EL (cell line): ENCODE measurements around the gene DYNLRB1.

Source experiments
- DNase-seq: peaks from one replicate; pipeline ENCODE4 v3.0.0-alpha.2; 2016

DYNLRB1 gene

GRCh38 chr20:34535301-34535840 is 19.1 kb downstream of the DYNLRB1 start:
- DNase-seq: no peak

DNA sequence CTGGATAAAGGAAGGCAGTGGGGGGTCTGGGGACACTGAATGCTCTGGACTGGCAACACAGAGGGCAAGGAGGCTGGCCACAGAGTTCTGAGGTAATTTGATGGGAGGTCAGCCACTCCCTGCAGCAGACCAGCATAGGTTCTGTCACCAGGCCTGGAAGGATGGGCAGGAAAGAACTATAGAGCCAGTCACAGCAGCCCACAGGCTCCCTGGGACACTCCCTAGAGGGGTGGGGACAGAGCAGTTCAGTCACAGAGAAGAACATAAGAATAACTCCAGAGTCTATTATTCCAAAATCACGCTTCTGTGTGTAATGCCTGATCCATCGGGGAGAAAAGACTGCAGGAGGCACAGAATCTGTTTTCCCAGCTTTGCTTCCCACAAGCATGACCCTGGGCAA is 19.6 kb downstream of the DYNLRB1 start:
- no peak for DNase-seq

- no peak for DNase-seq
Observed at GRCh38 chr20:34536798-34537394, 20.7 kb downstream of the DYNLRB1 start.

DNA sequence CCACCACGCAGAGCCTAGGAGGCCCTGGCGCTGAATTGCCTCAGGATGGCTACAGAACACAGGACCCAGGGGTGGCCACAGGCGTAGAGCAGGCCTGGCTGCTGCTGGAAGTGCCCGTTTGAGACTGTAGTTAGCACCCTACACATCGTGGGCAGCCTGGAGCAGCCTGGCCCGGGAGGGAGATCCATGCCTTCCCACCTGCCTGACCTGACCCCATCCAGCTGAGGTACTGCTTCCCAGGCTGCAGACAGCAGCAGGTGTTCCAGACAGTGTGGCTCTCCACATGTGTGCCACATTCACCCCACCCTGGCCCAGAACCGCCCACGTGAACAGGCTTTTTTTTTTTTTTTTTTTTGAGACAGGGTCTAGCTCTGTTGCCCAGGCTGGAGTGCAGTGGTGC is 21.4 kb downstream of the DYNLRB1 start:
- DNase-seq: no peak

- DNase-seq: peak; percentile 49
Observed at GRCh38 chr20:34538671-34539123, 22.5 kb downstream of the DYNLRB1 start.

DNA sequence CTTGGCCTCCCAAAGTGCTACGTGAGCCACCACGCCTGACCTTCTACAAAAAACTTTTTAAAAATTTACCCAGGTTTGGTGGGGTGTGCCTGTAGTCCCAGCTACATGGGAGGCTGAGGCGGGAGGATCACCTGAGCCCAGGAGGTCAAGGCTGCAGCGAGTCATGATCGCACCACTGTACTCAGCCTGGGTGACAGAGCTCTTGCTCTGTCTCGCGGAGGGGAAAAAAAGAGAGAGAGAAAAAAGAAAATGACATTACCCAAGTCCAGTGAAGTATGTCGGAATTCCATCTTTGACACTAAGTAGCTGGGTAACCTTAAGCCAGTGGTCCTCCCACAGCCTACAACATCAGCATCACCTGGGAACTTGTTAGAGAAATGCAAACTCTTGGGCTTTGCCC is 23.5 kb downstream of the DYNLRB1 start:
- no peak for DNase-seq

DNA sequence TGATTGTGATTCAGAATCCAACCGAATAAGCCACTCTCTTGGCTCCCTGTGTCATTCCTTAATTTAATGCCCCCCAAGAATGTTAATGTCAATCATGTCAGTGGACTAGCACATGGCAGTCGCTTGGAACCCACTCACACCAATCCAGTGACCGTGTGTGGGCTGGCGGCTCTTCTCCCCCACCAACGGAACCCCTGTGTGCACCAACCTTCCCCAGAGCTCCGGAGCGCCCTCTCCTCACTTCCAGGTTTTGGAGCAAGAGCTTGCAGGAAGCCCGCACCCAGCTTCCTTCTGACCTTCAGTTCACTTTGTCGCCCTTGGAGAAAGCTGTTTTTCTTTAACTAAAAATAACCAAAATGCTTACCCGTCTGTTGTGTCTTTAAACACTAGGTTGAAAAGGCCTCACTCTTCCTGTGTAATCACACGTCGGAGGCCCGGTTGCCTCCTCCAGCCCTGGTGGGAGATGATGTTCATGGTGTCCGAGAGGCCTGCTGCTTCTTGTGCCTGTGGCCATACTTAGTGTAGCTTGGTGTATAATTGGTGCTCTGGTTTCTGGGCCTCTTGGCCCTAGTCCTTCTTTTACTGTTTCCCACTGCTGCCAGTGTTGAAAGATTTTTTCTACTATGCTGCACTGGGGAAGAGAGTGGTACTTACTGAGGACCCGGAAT is 24.5 kb downstream of the DYNLRB1 start:
- DNase-seq: no peak

GRCh38 chr20:34541264-34541901 is 25.2 kb downstream of the DYNLRB1 start:
- no peak for DNase-seq

DNA sequence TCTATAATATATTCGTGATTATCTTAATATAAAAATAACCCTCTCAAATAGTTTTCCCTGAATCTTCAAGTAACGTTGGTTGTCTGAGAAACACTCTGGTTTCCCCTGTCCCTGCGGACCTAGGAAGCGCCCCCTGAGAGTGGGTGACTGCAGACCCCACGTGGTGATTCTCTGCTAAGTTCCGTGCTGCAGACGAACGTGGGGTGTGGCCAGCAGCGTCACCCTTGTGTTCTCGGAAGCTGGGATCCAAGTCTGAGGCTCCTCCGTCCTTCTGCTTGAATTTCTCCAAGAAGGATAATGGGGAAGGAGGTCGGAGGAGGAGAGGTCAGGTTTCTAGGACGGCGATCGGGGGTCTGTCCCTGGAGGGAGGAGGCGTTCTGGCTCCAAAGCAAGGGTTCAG is 25.7 kb downstream of the DYNLRB1 start:
- DNase-seq: no peak

DNA sequence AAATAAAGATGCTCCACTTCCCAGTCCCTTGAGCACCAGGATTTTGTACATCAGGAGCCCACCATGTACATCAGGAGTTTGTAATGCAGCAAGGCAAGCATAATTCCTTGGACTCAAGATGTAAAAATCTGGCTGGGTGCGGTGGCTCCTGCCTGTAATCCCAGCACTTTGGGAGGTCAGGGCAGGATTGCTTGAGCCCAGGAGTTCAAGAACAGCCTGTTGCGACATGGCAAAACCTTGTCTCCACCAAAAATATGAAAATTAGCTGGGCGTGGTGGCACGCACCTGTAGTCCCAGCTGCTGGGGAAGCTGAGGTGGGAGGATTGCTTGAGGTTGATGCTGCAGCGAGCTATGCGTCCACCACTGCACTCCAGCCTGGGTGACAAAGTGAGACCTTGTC is 26.2 kb downstream of the DYNLRB1 start:
- DNase-seq: no peak

- no peak for DNase-seq
Observed at GRCh38 chr20:34543463-34544056, 27.3 kb downstream of the DYNLRB1 start.

- no peak for DNase-seq
Observed at GRCh38 chr20:34544109-34544796, 28.0 kb downstream of the DYNLRB1 start.

DNA sequence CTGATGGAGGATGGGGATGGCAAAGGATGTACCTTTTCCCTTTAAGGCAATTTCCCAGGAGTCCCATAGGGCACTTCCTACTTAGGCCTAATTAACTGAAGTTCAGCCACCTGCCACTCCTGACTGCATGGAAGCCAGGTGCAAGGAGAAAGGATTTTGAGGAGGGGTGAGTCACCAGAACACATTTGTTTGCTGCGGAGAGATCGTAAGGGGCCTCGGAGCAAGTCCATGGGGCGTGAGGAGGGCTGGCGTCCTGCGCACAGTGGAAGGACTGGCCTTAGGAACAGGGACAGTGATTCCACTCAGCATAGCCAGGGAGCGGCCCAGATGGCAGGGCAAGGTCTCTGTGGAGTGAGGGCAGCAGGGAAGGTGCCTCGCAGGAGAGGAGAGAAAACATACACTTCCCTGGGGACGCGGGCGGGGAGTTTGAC is 30.5 kb downstream of the DYNLRB1 start:
- DNase-seq: no peak

GRCh38 chr20:34547844-34548613 is 31.8 kb downstream of the DYNLRB1 start:
- no peak for DNase-seq

DNA sequence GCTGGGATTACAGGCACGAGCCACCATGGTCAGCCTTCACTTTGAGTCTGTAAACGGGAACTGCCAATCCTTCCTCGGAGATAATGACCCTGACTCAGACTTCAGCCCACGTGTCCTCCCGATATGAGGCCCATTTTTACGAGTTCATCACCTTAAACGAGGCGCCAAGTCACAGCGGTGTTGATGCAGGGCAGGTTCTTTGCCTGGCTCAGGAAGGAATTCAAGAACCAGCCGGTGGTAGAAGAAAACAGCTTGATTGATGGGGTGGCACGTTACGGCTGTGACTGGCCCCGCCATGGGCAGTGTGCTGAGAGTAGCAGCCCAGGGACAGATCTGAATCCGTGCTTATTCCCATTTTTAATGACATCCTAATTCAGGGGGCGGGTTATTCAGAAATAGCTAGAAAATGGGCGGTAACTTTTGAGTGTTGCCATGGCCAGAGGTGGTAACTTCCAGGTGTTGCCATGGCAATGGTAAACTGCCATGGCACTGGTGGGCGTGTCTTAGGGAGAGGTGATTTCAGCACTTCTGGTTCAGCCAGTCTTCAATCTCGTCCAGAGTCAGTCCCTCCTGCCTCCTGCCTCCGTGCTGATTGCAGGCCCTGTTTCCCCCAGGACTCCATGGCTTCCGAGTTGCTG is 33.2 kb downstream of the DYNLRB1 start:
- DNase-seq: no peak

- DNase-seq: no peak
Observed at GRCh38 chr20:34549929-34550305, 33.7 kb downstream of the DYNLRB1 start.

DNA sequence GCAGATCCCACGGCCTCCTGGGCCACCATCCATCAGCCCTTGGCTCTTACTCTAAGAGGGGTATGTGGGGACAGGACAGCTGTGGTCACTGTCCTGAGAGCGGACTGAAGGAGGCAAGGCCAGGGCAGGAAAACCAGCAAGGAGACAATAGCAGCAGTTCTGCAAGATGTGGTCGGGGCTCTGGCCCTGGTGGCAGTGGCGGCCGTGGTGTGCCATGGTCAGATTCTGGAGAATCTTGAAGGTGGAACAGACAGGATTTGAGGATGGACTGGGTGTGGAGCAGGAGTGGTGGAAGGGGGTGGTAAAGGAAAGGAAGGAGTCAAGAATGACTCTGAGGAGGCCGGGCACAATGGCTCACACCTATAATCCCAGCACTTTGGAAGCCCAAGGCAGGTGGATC is 36.3 kb downstream of the DYNLRB1 start:
- DNase-seq: no peak

- DNase-seq: peak; percentile 16
Observed at GRCh38 chr20:34553366-34553867, 37.2 kb downstream of the DYNLRB1 start.

DNA sequence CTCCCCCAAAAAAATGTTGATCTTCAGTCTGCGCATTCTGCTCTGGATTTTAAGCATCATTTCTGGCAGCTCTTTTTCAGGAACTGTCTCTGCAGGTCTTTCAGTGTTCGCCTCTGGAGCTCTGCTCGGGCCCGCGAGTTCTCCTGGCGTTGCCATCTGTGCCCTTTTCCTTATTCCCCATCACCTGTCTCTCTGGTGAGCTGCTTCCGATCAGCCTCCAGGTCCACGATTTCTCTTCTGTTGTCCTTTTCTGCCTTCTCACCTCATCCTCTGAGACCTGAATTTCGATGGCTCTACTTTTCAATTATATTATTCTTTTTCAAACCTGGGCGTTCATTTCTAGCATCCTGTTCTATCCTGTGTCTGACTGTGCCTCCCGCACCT is 41.7 kb downstream of the DYNLRB1 start:
- DNase-seq: no peak

- peak; percentile 94 for DNase-seq
Observed at GRCh38 chr20:34558320-34559218, 42.3 kb downstream of the DYNLRB1 start, which contains the start of gene MAP1LC3A. Gene MAP1LC3A (plus strand): TSS chr20:34558718. CDS start chr20:34558869, 151 bp downstream.
